Measurements from ENCODE around the gene ZNRF3.
A peak's percentile ranks its signal among the peaks of the same experiment; 100 is the strongest.
"Not testable (repeated sequence)": the region's sequence is repeated elsewhere in the genome, so short reads cannot be mapped to it uniquely, and the experiment has no call there.

ZNRF3 gene

GRCh38 chr22:28884747-28885350 is 1.5 kb downstream of the ZNRF3 start:
- DNase-seq: no peak

- no peak for DNase-seq
Measured at GRCh38 chr22:28885939-28886338, 2.6 kb downstream of the ZNRF3 start.

- not testable (repeated sequence) for DNase-seq
Measured at GRCh38 chr22:28886679-28887078, 3.3 kb downstream of the ZNRF3 start.

GRCh38 chr22:28887725-28888459 is 4.5 kb downstream of the ZNRF3 start:
- no peak for DNase-seq

- DNase-seq: no peak
Measured at GRCh38 chr22:28889478-28890024, 6.2 kb downstream of the ZNRF3 start.

- DNase-seq: no peak
Measured at GRCh38 chr22:28891156-28891733, 7.9 kb downstream of the ZNRF3 start.

- no peak for DNase-seq
Measured at GRCh38 chr22:28892175-28892731, 8.9 kb downstream of the ZNRF3 start.

GRCh38 chr22:28893810-28894209 is 10.4 kb downstream of the ZNRF3 start:
- no peak for DNase-seq

- DNase-seq: peak in 5 of 14 donors; percentile 14 to 100 (median 39)
Measured at GRCh38 chr22:28894334-28894733, 11.0 kb downstream of the ZNRF3 start.

- DNase-seq: peak in 1 of 14 donors; percentile 94
Measured at GRCh38 chr22:28894807-28895206, 11.4 kb downstream of the ZNRF3 start.

GRCh38 chr22:28896611-28897010 is 13.2 kb downstream of the ZNRF3 start:
- no peak for DNase-seq

GRCh38 chr22:28898233-28898629 is 14.9 kb downstream of the ZNRF3 start:
- peak in 1 of 14 donors; percentile 70 for DNase-seq

- no peak for DNase-seq
Measured at GRCh38 chr22:28899199-28899853, 16.0 kb downstream of the ZNRF3 start.

- DNase-seq: peak in 1 of 14 donors; percentile 51
Measured at GRCh38 chr22:28900379-28900925, 17.1 kb downstream of the ZNRF3 start.

- DNase-seq: no peak
Measured at GRCh38 chr22:28902490-28902889, 19.1 kb downstream of the ZNRF3 start.

GRCh38 chr22:28903080-28903479 is 19.7 kb downstream of the ZNRF3 start:
- no peak for DNase-seq

GRCh38 chr22:28903729-28904128 is 20.4 kb downstream of the ZNRF3 start:
- no peak for DNase-seq

- no peak for DNase-seq
Measured at GRCh38 chr22:28904211-28904896, 21.0 kb downstream of the ZNRF3 start.

GRCh38 chr22:28905256-28905832 is 22.0 kb downstream of the ZNRF3 start:
- no peak for DNase-seq

- no peak for DNase-seq
Measured at GRCh38 chr22:28906312-28906711, 22.9 kb downstream of the ZNRF3 start.

- peak in 1 of 14 donors; percentile 78 for DNase-seq
Measured at GRCh38 chr22:28907311-28908008, 24.1 kb downstream of the ZNRF3 start.
